Stimulated activated CD4-positive, alpha-beta T cell treated with anti-CD3 and anti-CD28 coated beads, TNF-alpha, amount 100 ng/mL, for 1 hour (primary cell): Measurements from ENCODE around the gene TRAPPC12.
A peak's percentile ranks its signal among the peaks of the same experiment; 100 is the strongest.
"Not testable (repeated sequence)": the region's sequence is repeated elsewhere in the genome, so short reads cannot be mapped to it uniquely, and the experiment has no call there.

Source experiments
- DNase-seq, 3 donors: peaks; one replicate each; pipeline ENCODE4 v3.0.0-alpha.2; 2020; ENCODE audit warnings: low read depth in 3 of 3, low spot score in 1 of 3

TRAPPC12 gene

GRCh38 chr2:3498783-3499394, 119.4 kb downstream of the TRAPPC12 start:
- no peak for DNase-seq

- no peak for DNase-seq
Measured at GRCh38 chr2:3500326-3500899, 120.9 kb downstream of the TRAPPC12 start.

DNA sequence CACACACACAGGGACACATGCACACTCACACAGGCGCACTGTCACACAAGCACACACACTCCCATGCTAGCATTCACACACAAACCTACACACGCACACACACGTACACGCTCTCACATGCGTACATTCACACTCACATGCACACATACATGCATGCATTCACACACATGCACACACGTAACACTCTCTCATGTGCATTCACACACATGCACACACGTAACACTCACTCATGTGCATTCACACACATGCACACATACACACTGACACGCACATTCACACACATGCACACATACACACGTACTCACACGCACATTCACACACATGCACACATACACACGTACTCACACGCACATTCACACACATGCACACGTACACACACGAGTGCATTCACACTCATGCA, 123.6 kb downstream of the TRAPPC12 start:
- no peak for DNase-seq

- no peak for DNase-seq
Measured at GRCh38 chr2:3503483-3503882, 124.0 kb downstream of the TRAPPC12 start.

DNA sequence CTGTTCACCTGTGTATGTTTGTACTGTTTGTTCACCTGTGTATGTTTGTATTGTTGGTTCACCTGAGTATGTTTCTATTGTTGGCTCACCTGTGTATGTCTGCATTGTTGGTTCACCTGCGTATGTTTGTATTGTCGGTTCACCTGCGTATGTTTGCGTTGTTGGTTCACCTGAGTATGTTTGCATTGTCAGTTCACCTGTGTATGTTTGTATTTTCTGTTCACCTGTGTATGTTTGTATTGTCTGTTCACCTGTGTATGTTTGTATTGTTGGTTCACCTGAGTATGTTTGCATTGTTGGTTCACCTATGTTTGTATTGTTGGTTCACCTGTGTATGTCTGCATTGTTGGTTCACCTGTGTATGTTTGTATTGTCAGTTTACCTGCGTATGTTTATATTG, 125.2 kb downstream of the TRAPPC12 start:
- DNase-seq = no peak

DNA sequence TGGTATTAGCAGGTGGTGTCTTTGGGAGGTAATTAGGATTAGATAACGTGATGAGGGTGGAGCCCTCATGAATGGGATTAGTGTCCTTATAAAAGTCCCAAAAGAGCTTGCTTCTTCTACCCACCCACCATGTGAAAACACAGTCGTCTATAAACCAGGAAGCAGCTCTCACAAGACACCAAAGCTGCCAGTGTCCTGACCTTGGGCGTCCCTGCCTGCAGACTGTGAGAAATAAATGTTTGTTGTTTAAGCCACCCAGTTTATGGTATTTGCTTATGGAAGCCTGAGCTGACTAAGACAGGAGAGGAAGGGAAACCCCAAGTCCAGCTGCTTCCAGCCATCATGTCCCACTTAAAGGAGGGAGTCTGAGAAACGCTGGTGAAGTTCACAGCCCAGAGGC, 126.3 kb downstream of the TRAPPC12 start:
- no peak for DNase-seq

DNA sequence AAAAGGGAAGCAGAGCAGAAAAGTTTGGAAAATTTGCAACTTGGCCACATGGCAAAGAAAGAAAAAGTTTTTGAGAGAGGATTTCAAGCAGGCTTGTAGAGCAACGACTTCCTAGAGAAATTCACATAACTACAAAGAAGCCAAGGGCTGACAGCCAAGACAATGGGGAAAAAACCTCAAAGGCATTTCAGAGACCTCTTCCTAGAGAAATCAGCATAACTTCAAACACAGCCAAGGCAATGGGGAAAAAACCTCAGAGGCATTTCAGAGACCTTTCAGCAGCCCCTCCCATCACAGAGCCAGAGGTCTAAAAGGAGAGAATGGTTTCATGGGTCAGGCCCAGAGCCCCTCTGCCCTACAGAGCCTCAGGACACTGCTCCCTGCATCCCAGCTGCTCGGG, 132.6 kb downstream of the TRAPPC12 start:
- DNase-seq = no peak

- DNase-seq = no peak
Measured at GRCh38 chr2:3513026-3513810, 133.7 kb downstream of the TRAPPC12 start.

DNA sequence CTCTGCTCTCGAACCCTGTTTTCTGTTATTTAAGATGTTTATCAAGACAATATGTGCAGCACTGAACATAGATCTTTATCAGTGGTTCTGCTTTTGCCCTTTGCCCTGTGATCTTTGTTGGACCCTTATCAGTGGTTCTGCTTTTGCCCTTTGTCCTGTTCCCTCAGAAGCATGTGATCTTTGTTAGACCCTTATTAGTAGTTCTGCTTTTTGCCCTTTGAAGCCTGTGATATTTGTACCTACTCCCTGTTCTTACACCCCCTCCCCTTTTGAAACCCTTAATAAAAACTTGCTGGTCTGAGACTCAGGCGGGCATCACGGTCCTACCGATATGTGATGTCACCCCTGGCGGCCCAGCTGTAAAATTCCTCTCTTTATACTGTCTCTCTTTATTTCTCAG, 135.9 kb downstream of the TRAPPC12 start:
- not testable (repeated sequence) for DNase-seq

- no peak for DNase-seq
Measured at GRCh38 chr2:3516831-3517230, 137.3 kb downstream of the TRAPPC12 start.

GRCh38 chr2:3517948-3518495, 138.5 kb downstream of the TRAPPC12 start:
- DNase-seq = no peak

DNA sequence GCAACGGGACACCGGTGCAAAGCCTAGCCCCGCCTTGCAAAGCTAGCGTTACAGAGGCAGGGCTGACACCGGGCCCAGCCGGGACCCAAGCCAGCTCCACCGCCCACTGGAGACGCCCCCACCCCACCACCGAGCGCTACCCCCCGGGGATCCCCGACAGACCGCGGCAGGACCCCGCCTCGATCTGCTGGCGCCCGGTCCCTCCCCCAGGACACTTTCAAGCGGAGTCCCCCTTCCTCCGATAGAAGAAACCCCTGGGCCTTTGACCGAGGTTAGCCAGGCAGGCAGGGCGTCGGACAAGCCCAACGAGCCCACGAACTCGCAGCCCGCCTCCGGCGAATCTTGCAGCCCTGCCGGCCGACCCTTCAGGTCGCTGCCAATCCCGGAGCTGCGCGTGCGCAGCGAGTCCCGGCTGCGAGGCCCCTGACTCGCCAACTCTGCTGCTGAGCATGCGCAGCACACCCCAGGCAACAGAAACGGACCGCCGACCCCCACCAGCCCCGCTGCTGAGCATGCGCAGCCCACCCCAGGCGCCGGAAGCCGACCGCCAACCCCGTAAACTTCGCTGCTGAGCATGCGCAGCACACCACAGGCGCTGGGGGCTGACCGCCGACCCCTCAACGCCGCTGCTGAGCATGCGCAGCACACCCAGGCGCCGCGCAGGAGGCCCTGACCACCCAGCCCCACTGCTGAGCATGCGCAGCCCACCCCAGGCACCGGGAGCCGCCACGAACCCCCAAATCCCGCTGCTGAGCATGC, 139.2 kb downstream of the TRAPPC12 start:
- peak; percentile 97 to 99 (median 99) for DNase-seq

GRCh38 chr2:3519255-3520205, 140.0 kb downstream of the TRAPPC12 start, which contains the start of gene ADI1:
TSS of gene ADI1 (minus strand) at chr2:3519531. CDS start at chr2:3519487, 44 bp downstream.
- peak; percentile 32 to 60 (median 46) for DNase-seq

DNA sequence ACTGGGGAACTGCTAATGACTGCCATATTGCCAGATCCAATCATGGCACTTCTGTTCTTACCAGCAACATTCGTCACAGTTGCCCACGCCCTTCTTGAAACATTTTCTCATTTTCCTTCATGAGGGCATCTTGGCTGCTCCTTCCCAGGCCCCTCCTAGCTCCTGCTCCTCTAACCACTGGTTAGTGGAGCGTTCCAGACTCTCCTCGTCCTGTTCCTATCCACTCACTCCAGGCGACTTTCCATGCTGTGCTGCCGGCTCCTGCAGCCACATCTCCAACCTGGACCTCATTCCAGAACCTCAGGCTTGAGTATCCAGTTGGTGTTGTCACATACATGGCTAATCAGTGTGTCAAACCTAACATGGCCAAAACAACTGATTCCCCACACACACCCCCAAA, 141.1 kb downstream of the TRAPPC12 start:
- no peak for DNase-seq

GRCh38 chr2:3522961-3523421, 143.5 kb downstream of the TRAPPC12 start:
- no peak for DNase-seq

DNA sequence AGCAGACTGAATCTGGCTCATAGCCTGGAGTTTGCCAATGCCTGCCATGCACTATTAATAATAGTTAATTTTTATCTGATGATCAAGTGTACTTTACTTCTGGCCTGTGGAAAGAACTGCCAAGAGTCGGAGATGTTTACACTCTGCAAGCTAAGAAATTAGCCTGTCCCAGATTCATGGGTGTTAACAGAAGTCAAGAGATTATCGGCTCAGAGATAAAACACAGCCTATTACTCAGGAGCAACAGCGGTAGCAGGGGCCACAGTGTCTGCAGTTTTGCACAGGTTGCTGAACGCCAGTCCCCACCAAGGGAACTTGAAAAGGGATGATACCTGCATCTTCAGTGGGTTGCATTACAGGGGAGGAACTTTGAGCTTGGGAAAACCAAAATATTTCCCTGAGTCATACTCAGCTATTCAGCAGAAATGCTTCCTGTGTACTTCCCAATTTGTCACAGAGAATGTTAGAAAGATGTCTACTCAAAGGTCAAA, 144.1 kb downstream of the TRAPPC12 start:
- no peak for DNase-seq

DNA sequence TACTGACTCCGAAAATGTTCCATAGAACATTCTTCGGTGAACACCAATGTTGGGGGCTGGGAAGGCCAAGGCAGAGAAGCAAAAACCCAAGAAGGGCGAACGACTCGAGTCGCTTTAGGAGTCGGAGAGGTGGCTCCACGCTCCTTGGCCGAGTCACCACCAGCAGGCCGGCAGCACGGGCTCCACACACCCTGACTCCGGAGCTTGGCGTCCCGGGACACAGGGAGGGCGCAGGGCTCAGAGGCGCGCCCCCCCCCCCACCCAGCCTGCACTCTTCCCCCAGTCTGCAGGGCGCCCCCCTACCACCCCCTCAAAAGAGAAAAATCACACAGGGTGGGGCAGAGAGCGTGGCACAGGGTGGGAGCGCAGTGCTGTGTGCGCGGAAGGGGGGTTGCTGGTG, 147.4 kb downstream of the TRAPPC12 start:
- no peak for DNase-seq

DNA sequence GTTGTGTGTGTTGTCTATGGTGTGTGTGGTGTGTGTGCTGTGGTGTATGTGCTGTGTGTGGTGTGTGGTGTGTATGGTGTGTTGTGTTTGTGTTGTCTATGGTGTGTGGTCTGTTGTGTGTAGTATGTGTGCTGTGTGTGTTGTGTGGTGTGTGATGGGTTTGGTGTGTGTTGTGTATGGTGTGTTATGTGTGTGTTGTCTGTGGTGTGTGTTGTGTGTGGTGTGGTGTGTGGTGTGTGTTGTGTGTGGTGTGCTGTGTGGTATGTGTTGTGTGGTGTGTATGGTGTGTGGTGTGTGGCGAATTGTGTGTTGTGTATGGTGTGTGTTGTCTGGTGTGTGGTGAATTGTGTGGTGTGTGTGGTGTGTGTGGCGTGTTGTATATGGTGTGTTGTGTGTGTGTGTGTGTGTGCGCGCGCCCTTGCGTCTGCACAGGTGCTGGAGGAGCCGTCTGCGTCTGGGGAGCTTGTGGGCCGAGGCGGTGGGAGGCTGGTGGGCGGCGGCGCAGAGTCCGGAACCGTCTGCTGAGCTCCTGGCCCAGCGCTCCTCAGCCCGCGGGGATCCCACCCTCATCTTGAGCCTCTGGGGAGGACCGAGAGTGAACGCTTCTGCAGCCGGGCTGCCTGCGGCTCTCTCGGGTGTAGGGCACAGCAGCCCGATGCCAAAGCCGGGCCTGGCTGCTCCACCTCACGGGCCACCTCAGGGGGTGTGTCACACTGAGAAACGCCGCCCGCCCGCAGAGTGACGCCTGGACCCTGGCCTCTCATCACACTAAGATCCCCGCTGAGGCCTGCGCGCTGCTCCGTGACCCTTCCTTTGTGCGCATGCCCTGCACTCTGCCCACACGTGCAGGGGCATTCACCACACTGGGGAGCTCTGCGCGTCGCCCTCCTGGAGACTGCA, 148.6 kb downstream of the TRAPPC12 start:
- no peak for DNase-seq
